ENCODE data around the gene PFKFB2.

The PFKFB2 gene

DNA sequence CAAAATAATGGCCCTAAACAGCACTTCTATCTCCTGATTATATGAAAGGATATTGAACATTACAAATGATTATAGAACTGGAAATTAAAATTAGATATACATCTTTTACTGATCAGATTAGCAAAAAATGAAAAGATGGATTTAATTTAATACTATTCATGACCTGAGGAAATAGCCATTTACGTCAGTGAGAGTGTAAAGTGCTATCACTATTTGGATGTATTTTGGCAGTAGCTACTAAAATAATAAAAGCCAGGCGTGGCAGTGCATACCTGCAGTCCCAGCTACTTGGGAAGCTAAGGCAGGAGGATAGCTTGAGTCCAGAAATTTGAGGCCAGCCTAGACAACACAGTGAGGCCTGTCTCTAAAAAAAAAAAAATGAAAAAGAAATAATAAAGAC lies 40.9 kb downstream of the PFKFB2 start:
- no peak for DNase-seq

DNA sequence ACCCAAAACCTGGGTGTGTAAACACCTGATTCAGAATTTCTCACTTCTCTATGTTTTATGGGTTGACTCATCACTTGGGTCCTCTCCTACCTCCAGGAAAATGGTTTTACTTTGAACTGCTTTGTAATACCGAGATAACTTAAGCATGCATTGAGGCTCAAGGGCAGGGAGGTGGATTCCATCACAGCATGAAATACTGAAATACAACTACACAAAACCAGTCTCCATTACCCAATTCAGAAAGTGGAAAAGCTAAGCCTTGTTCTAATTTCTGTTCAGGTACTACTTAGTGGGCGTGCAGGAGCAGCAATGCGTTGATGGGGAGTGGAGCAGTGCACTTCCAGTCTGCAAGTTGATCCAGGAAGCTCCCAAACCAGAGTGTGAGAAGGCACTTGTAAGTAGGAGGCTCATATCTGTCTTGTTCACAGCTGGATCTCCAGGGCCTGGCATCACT lies 44.8 kb downstream of the PFKFB2 start:
- DNase-seq, result no peak

DNA sequence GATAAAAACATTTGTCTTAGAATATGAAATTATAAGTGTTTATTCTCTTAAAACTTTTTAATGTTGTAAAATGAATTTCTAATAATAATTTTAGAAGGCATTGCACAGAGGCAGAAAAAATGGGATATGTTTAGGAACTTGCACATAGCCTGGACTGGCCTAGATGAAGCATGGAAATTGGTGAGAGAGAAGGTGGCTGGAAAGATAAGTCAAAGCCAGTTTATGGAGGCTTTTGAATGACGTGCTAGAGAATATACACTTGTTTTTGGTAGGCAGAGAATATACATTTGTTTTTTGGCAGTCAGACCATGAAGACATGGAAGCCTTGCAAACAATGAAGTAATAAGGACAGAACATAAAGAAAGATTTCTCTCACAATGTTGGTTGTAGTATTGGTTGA lies 48.6 kb downstream of the PFKFB2 start:
- no peak for DNase-seq

- DNase-seq, result no peak
These were observed 49.1 kb downstream of the PFKFB2 start for GRCh38 chr1:207102146-207102545.

DNA sequence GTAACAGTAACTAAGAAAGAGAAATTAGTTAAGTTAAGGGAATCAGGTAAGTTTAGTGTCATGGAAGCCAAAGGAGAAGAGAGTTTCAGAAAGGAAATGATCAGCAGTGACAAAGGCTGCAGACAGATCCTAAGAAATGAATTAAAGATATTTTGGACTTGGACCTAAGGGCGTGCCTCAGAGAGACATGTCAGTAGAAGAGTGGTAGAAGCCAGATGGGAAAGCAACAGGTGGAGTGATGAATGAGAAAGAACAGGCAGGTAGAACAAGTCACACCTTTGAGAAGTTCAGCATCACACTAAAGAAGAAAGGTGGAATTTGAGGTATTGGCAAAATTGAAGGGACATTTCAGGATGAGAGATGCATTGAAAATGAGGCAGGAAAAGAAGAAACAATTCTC lies 49.6 kb downstream of the PFKFB2 start:
- no peak for DNase-seq

GRCh38 chr1:207103892-207104373 lies 50.9 kb downstream of the PFKFB2 start, which contains the start of gene C4BPA:
Gene C4BPA, plus strand, starts transcription at chr1:207104233. Its CDS starts 8,793 bp downstream, at chr1:207113026.
- DNase-seq, result no peak

DNA sequence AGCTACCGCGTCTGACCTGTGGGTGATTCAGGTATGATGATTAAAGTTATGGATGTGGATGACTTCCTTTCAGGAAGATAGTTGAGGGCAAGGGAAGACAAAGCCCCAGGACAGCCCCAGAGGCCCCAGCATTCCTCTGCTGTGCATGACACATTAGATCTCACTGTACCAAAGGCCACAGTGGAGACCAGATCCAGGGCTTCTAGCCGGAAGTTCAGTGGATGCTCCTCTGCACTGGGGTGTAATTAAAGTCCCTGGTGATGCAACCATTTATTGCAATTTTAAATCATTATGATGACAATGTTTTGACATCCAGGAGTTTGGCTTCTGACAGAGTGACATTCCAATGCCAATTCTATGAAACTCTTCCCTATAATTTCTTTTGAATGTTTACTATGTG lies 55.9 kb downstream of the PFKFB2 start:
- no peak for DNase-seq

DNA sequence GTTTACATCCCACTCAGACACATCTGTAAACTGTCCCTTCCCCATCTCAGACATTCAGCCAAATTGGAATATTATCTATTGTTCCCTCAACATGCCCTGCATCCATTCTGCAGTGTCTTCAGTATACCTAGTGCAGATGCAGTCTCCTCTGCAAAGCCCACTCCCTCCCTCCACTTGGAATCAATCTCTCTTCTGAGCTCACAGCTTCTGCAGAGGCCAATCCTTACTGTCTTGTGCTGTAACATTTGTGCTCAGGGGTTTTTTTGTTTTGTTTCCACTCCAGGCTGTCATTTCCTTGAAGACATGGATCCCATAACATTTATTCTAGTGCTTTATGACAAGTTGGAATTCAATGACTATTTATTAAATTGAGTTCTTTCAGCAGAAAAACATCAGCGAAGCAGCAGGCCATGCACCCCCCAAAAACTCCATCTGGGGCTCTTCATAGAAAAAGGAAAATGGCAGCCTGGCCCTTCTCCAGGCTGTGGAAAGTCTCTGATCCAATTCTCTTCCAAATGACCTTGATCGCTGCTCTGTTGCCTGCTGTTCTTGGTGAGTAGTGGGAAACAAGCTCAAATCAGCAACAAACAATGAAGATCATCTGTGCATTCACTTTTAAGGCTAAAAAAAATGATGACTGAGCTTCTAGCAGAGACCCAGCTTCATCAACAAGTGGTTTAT lies 59.7 kb downstream of the PFKFB2 start:
- no peak for DNase-seq

DNA sequence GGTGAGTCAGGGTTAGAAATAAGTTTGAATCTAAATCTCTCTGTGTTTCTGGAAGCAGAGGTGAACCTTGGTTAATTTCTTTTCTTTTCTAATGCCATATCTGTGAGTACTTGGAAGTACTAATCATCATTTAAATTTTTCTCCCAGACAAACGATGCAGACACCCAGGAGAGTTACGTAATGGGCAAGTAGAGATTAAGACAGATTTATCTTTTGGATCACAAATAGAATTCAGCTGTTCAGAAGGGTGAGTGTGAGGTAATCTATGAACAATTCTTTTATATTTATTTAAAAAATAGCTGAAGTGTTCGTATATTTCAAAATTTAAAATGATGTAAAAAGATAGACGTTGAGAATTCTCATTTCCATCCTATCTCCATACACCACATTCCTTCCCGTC lies 62.2 kb downstream of the PFKFB2 start:
- DNase-seq, result no peak

DNA sequence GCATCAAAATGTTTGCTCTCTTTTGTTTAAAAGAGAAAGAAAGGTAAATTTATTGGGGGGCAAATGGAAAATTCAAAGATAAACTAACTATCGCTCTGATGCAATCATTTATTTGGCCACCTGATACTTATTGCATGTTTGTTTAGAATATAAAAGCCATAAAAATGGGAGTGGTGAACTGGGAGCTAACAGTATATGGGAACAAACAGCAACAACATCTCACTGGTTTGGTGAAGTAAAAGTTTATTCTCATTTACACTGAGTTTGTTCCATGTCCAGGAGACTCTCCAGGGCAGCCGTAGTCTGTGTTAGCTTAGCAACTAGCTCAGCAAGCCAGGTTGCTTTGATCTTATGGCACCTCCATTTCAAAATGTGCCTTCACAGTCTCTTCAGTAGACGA lies 71.3 kb downstream of the PFKFB2 start:
- no peak for DNase-seq

- DNase-seq, result no peak
These were observed 75.4 kb downstream of the PFKFB2 start for GRCh38 chr1:207128336-207128921.

DNA sequence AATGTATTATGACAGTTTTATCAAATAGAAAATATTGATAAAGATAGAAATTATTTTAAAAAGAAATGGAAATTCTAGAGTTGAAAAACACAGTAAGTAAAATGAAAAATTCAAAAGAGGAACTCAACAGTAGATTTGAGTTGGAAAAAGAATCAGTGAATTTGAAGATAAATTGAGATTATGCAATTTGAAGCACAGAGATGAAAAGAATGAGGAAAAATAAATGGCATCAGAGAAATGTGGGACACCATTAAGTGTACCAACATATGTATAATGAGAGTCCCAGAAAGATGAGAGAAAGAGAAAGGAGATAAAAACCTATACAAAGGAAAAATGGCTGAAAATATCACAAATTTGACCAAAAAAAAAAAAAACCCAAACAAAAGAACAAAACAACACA lies 76.0 kb downstream of the PFKFB2 start:
- DNase-seq, result no peak

Data from NCI-H1092 (cell line).